DOHH2 (cell line): ENCODE data around the gene SLC2A10.

ENCODE experiments used
- H3F3A ChIP-seq: fragments of 200-600 bp; sonication (generic), shearing (Covaris generic); 2 replicates; pipeline ENCODE4 v1.6.0; 2016; ENCODE audit warnings: antibody characterized with exemption, mild to moderate bottlenecking; ENCODE audit not compliant: control insufficient read depth, insufficient read depth
- H3K27ac ChIP-seq: fragments of 200-600 bp; sonication (generic); 2 replicates; pipeline ENCODE4 v1.5.1; 2014; ENCODE audit warnings: low read depth, mild to moderate bottlenecking, low read length, moderate library complexity
- H3K27me3 ChIP-seq: fragments of 200-600 bp; sonication (generic); 2 replicates; pipeline ENCODE4 v1.6.1; 2014; ENCODE audit warnings: mild to moderate bottlenecking, low read length, mixed read lengths; ENCODE audit not compliant: control insufficient read depth
- H3K36me3 ChIP-seq: fragments of 200-600 bp; sonication (generic); 2 replicates; pipeline ENCODE4 v1.6.1; 2014; ENCODE audit warnings: mild to moderate bottlenecking, low read length, moderate library complexity, mixed read lengths; ENCODE audit not compliant: control insufficient read depth
- H3K4me1 ChIP-seq: fragments of 200-600 bp; sonication (generic); 2 replicates; pipeline ENCODE4 v1.6.1; 2014; ENCODE audit warnings: mild to moderate bottlenecking, low read length, mixed read lengths; ENCODE audit not compliant: control insufficient read depth
- H3K4me2 ChIP-seq: fragments of 200-600 bp; sonication (generic); 2 replicates; pipeline ENCODE4 v1.6.0; 2014; ENCODE audit warnings: mild to moderate bottlenecking, low read length, moderate library complexity
- H3K4me3 ChIP-seq: fragments of 200-600 bp; sonication (generic); 2 replicates; pipeline ENCODE4 v1.5.1; 2014; ENCODE audit warnings: mild to moderate bottlenecking, low read length, mixed read lengths
- H3K79me2 ChIP-seq: fragments of 200-600 bp; sonication (generic); 2 replicates; pipeline ENCODE4 v1.6.1; 2014; ENCODE audit warnings: mild to moderate bottlenecking, low read length, mixed read lengths; ENCODE audit not compliant: control insufficient read depth
- H3K9me2 ChIP-seq: fragments of 200-600 bp; sonication (generic); replicated peaks from 2 replicates; pipeline ENCODE4 v1.6.1; 2014; ENCODE audit warnings: mild to moderate bottlenecking, low read length, mixed read lengths; ENCODE audit not compliant: control insufficient read depth
- H3K9me3 ChIP-seq: fragments of 200-600 bp; sonication (generic); 2 replicates; pipeline ENCODE4 v1.6.1; 2014; ENCODE audit warnings: antibody characterized with exemption, low read length, mixed read lengths; ENCODE audit not compliant: control insufficient read depth, insufficient read depth
- H4K20me1 ChIP-seq: fragments of 200-600 bp; sonication (generic); 2 replicates; pipeline ENCODE4 v1.6.0; 2014; ENCODE audit warnings: low read depth, mild to moderate bottlenecking, antibody characterized with exemption, low read length, moderate library complexity; ENCODE audit not compliant: control insufficient read depth, insufficient read depth
- CTCF ChIP-seq: fragments of 200-600 bp; sonication (generic); IDR thresholded peaks from one replicate; pipeline ENCODE4 v1.5.1; 2014; ENCODE audit warnings: antibody characterized with exemption, mild to moderate bottlenecking, low read depth, low read length; ENCODE audit not compliant: poor library complexity, severe bottlenecking
- EZH2phosphoT487 ChIP-seq: fragments of 200-600 bp; sonication (generic); IDR thresholded peaks from 2 replicates; pipeline ENCODE4 v1.6.1; 2017; ENCODE audit warnings: borderline replicate concordance, mild to moderate bottlenecking, antibody characterized with exemption, low read length, moderate library complexity, mixed read lengths

The SLC2A10 gene

GRCh38 chr20:46742669-46743045, 33.2 kb downstream of the SLC2A10 start:
- Histone ChIP-seq H3K79me2 (no peaks in the 10 kb centered on the region), H3K9me2 (no peaks in the 10 kb centered on the region), H3K4me3 (no peak overlapping the region), H3K27ac (no peak overlapping the region), H3K9me3 (no peaks in the 10 kb centered on the region), H3K4me1 (no peaks in the 10 kb centered on the region), H3F3A (no peaks in the 10 kb centered on the region), H4K20me1 (no peaks in the 10 kb centered on the region), H3K27me3 (peaks cover 38% of the 10 kb centered on the region), H3K4me2 (no peak overlapping the region), H3K36me3 (no peaks in the 10 kb centered on the region)
- TF ChIP-seq EZH2phosphoT487 (no peak), CTCF (no peak)

GRCh38 chr20:46743088-46743487, 33.6 kb downstream of the SLC2A10 start:
- no peak overlapping the region for H3K4me3 ChIP-seq
- no peak overlapping the region for H3K4me2 ChIP-seq
- no peaks in the 10 kb centered on the region for H3K36me3 ChIP-seq

GRCh38 chr20:46746956-46747526, 37.6 kb downstream of the SLC2A10 start:
- Histone ChIP-seq H3K36me3 (no peaks in the 10 kb centered on the region), H3K27ac (no peak overlapping the region), H3K4me3 (no peak overlapping the region), H3K9me3 (no peaks in the 10 kb centered on the region), H3K9me2 (no peaks in the 10 kb centered on the region), H3F3A (no peaks in the 10 kb centered on the region), H3K79me2 (no peaks in the 10 kb centered on the region), H3K4me2 (no peak overlapping the region), H3K4me1 (no peaks in the 10 kb centered on the region), H4K20me1 (no peaks in the 10 kb centered on the region), H3K27me3 (peaks cover 37% of the 10 kb centered on the region)
- TF ChIP-seq EZH2phosphoT487 (no peak), CTCF (no peak)

More at GRCh38 chr20:46743088-46743487, 33.6 kb downstream of the SLC2A10 start:
- Histone ChIP-seq H3K9me3 (no peaks in the 10 kb centered on the region), H3F3A (no peaks in the 10 kb centered on the region), H3K27me3 (peaks cover 38% of the 10 kb centered on the region), H3K79me2 (no peaks in the 10 kb centered on the region), H3K9me2 (no peaks in the 10 kb centered on the region), H3K27ac (no peak overlapping the region), H3K4me1 (no peaks in the 10 kb centered on the region), H4K20me1 (no peaks in the 10 kb centered on the region)
- TF ChIP-seq CTCF (no peak), EZH2phosphoT487 (no peak)
